PC-9 (cell line): ENCODE results near the gene LCE1B.

Experiments
- EZH2 ChIP-seq: fragments of 200-600 bp; sonication (generic); IDR thresholded peaks from 2 replicates; pipeline ENCODE4 v1.8.0; 2017; ENCODE audit warnings: antibody characterized with exemption, low read depth
- TF ChIP-seq, protein P1 (sequence below): fragments of 200-600 bp; sonication (generic); conservative IDR thresholded peaks from 2 replicates; pipeline ENCODE4 v1.6.1; 2017; ENCODE audit warnings: mixed run types, antibody characterized with exemption, mild to moderate bottlenecking, moderate library complexity

DNA sequence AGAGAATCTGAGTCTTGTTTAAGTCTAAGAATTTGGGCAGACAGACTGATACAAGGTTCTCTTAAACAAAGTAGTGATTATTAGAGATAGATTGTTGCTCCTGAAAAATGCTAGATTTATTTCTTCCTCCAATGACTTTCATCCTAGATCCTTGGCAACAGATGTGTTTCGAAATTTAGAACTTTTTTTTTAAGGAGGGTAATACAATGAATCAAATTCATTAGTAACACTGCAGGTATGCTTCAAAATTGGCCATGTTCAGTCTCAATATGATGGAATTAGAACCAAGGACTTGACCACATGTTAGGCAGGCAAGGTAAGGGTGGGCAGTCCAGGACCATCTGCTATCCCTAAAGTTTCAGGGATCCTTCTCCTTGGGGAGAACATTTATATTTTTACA lies 41.4 kb upstream of the LCE1B start:
- TF ChIP-seq, protein P1, sequence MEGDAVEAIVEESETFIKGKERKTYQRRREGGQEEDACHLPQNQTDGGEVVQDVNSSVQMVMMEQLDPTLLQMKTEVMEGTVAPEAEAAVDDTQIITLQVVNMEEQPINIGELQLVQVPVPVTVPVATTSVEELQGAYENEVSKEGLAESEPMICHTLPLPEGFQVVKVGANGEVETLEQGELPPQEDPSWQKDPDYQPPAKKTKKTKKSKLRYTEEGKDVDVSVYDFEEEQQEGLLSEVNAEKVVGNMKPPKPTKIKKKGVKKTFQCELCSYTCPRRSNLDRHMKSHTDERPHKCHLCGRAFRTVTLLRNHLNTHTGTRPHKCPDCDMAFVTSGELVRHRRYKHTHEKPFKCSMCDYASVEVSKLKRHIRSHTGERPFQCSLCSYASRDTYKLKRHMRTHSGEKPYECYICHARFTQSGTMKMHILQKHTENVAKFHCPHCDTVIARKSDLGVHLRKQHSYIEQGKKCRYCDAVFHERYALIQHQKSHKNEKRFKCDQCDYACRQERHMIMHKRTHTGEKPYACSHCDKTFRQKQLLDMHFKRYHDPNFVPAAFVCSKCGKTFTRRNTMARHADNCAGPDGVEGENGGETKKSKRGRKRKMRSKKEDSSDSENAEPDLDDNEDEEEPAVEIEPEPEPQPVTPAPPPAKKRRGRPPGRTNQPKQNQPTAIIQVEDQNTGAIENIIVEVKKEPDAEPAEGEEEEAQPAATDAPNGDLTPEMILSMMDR = no peak
- no peak for TF ChIP-seq EZH2
